Stomach (tissue), 4 donors: ENCODE results near the gene MYOD1.

Source experiments
- EP300 ChIP-seq: sonication (generic); formaldehyde crosslinking; IDR thresholded peaks from one replicate; pipeline ENCODE4 v1.6.1; 2017; ENCODE audit warnings: antibody characterized with exemption
- POLR2A ChIP-seq, 4 donors: fragments of 450-650 bp; IDR thresholded peaks; one replicate each; pipeline ENCODE4 v1.6.1; 2016; ENCODE audit warnings: antibody characterized with exemption in 4 of 4, control low read depth in 2 of 4, mild to moderate bottlenecking in 1 of 4, moderate library complexity in 1 of 4
- TF ChIP-seq, protein P1 (sequence below), 7 experiments: fragments of 450-650 bp in 4 of 7; fragments of 200-600 bp in 3 of 7; sonication (generic) in 3 of 7; IDR thresholded peaks; one replicate each; pipeline ENCODE4 v1.5.1; 2016 to 2019; ENCODE audit warnings: antibody characterized with exemption in 7 of 7, control low read depth in 2 of 7, mild to moderate bottlenecking in 1 of 7

GRCh38 chr11:17691976-17692375, 27.4 kb upstream of the MYOD1 start:
- TF ChIP-seq, protein P1, sequence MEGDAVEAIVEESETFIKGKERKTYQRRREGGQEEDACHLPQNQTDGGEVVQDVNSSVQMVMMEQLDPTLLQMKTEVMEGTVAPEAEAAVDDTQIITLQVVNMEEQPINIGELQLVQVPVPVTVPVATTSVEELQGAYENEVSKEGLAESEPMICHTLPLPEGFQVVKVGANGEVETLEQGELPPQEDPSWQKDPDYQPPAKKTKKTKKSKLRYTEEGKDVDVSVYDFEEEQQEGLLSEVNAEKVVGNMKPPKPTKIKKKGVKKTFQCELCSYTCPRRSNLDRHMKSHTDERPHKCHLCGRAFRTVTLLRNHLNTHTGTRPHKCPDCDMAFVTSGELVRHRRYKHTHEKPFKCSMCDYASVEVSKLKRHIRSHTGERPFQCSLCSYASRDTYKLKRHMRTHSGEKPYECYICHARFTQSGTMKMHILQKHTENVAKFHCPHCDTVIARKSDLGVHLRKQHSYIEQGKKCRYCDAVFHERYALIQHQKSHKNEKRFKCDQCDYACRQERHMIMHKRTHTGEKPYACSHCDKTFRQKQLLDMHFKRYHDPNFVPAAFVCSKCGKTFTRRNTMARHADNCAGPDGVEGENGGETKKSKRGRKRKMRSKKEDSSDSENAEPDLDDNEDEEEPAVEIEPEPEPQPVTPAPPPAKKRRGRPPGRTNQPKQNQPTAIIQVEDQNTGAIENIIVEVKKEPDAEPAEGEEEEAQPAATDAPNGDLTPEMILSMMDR (IDR thresholded peaks at IDR 0.05), result no peak
- TF ChIP-seq POLR2A (IDR thresholded peaks at IDR 0.05) (no peak), EP300 (no peak)
